Endometrial microvascular endothelial cells (primary cell): Measurements from ENCODE around the gene TFDP3. TPM values are rescaled to one million over a fixed set of nuclear protein-coding genes. Genes with fewer than 3 reads are reported as not detected.

Experiments used
- in situ Hi-C: cut with HindIII; loops from 2 replicates; pipeline ENCODE4 v1.10.0; 2017; ENCODE audit warnings: low sequenced_read_pairs, low pct_unique_long_range_greater_than_20kb; ENCODE audit errors: inconsistent ontology term
- total RNA-seq: library from RNA; depleted of rRNA; stranded (reverse); fragments of >200 nt; gene quantifications from one replicate; pipeline ENCODE4 v1.2.3, GENCODE V29; 2015; ENCODE audit errors: inconsistent ontology term

TFDP3 gene
- total RNA-seq = not detected

DNA sequence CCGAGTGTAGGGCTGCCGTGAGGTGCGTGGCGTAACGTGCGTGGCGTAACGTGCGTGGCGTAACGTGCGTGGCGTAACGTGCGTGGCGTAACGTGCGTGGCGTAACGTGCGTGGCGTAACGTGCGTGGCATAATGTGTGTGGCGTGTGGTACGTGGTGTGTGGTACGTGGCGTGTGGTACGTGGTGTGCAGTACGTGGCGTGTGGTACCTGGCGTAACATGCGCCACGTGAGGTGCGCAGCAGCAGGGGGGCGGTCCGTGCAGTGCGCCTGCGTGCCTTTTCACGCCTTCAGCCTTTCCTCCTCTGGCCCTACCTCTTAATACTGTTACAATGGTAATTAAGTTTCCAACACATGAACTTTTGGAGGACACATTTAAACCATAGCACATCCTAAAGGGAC lies at the start of gene TFDP3:
TSS of gene TFDP3 (minus strand) at position 26 of the 400 bp plus-strand sequence. CDS start 95 bp downstream, outside the sequence.
- in situ Hi-C loops = no loop called here

GRCh38 chrX:133267621-133268020 lies 49.5 kb upstream of the TFDP3 start:
- in situ Hi-C loops = no loop called here

DNA sequence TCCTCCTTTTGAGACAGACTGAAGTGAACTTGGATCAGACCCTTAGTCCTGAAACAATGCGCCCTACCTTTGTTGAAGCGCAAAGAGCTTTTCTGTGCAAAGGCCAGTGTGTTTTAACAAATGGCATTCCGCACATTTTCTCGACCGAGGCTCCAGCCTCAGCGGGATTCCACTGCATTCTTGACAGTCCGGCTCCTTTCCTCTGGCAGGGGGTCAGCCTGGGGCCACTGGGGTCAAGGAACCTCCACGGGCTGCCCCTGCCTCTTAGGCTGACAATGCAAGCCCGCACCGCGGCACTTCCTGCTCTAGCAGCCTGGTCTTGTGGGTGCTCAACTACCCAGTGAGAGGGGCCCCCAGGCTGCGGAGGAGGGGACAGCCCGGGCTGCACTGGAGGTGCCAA lies 47.2 kb upstream of the TFDP3 start:
- in situ Hi-C loops = no loop called here

DNA sequence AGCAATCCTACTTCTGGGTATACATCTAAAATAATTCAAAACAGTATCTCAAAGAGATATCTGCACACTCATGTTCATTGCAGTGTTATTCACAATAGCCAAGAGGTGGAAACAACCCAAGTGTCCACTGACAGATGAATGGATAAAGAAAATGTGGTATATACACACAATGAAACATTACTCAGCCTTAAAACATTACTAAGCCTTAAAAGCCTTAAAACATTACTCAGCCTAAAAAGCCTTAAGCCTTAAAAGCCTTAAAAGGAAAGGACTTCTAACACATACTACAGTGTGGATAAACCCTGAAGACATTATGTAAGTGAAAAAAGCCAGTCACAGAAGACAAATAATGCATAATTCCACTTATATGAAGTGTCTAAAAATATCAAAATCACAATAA lies 40.3 kb upstream of the TFDP3 start:
- in situ Hi-C loops = no loop called here

DNA sequence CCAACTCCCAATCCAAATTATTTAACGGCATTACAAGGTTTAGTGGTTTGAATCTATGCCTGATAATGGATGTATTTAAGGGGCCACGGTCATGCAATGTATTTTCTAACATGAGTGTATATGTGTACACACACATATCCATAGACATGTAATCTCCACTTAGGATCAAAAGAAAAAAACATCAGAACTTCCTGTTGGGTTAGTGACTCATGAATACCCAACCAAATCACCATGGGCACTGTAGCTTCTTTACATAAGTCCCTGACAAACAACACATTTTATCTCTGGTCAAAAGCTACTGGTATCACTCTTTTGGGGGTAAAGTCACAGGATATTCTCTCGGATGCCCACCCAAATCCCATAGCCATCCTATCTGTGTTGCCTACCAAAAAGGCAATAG lies 36.5 kb upstream of the TFDP3 start:
- in situ Hi-C loops = no loop called here

GRCh38 chrX:133251204-133251603 lies 33.0 kb upstream of the TFDP3 start:
- in situ Hi-C loops = no loop called here

DNA sequence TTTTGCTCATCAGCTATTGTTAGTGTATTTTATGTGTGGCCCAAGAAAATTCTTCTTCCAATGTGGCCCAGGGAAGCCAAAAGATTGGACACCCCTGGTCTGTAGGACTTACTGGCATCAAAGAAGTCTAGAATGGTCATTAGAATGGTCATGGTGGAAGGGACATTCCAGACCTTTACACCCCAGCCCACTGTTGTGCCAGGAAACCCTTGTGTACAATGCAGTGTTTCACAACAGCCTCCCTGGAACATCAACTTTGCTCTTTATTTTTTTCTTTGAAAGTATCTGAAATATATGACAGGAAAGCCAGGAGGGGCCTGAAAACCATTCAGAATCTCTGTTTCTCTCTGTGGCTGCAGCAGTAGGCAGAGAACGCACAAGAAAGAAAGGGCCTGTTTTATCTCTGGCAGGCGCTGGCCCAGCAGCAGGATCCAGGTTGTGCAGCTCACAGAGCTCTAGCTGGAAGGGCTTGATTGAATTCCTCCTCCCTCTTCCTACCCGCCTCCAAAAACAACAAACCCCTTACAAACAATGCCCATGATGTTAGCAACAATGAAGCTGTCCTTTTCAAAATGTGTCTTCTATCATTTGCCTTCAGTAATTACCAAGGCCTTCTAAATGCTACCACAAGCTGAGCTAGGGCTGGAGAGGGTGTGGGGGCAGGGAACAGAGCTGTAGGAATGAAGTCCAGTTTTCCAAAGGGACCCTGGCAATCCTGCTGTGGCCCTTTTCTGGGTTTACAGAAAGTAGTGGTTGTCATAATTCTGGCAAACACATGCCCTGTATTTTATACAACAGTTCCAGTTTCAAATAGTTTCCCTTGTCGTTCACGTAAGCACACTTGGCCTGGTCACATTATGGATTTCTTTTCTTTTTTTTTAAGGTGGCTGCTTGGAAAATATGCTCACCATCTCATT lies 32.3 kb upstream of the TFDP3 start:
- in situ Hi-C loops = no loop called here

GRCh38 chrX:133249266-133250058 lies 31.3 kb upstream of the TFDP3 start:
- in situ Hi-C loops = no loop called here

DNA sequence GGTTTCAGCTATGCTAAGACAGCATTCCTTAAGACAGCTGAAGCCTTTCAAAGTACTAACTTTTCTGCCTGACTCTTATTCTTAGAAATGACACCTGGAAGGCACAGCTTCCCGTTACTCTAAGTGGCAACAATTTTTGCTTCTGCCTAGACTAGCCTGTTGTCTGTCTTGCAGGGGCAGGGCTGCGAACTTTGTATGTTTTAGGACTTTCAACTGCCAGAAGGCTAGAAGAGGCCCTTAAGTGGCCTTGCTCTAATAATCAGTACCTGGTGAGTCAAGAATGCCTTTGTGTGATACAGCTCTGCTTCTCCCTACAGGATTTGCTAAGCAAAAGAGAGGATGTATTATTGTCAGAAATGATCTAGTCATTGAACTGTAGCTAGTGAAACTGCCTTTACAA lies 30.0 kb upstream of the TFDP3 start:
- in situ Hi-C loops = no loop called here

DNA sequence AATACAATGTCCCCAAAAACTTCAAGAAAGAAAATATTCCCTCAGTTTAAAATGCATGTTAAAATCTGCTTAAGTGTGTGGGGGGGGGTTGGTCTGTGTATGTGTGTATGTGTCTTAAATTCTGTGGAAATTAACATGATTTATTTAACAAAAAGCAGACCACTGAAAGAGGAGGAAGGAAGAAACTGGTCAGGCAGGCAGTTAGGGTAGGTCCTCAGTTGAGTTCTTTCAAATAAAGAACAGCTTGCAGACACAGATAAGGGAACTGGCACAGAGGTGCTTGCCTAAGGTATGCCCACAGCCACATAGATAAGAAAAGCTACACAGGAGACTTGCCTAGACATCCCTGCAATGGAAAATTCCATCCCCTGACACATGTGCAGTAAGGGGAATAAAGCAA lies 28.8 kb upstream of the TFDP3 start:
- in situ Hi-C loops = no loop called here

DNA sequence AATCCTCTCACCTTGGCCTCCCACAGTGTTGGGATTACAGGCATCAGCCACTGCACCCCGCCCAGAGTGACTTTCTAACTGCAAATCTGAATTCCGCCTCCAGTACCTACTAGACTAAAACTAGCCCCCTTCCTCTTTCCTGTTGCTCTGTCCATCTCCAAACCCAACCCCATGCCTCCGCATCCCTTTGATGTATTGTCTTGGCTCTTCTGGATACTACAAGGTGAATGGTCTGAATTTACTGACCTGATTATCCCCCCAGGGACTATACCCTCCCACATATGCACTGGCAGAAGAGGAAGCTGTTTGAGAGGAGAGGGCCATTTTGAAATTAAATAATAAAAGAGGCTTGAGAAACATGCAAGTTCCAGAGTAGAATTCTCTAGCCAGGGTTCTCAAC lies 17.7 kb upstream of the TFDP3 start:
- in situ Hi-C loops = no loop called here

DNA sequence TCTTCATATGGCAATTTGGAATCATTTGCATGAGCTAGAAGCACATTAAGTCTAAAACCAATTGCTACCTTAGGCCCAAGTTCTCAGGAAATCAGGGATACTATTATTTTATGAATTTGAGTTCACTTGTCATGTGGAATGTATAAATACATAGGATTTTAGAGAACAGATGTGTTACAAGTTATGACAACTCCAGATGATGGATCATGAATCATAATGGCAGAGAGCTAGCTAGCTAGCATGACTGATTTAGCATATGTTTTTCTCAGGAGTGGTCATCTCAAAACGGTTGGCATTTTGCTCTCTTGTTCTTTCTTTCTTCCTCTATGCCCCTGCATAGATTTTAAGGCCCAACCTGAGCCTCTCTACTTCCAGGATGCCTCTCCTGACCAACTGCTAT lies 14.2 kb upstream of the TFDP3 start:
- in situ Hi-C loops = no loop called here

GRCh38 chrX:133229361-133229760 lies 11.2 kb upstream of the TFDP3 start:
- in situ Hi-C loops = no loop called here

DNA sequence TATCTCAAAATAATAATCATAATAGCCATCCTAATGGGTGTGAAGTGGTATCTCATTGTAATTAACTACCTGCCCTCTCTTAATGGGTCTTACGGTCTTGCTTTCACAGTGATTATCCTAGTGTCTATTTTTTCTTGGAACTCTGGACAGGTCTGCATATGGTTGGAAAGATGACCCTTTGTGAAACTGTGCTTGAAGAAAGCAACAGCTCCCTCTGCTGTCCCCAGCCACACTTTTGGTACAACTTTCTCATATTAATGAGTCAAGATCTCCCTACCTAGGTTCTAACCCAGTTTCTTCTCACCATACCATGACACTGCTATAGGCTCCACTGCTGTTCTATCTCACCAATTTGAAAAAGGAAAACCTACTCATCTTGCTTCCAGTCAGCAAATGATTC lies 2.4 kb downstream of the TFDP3 start:
- in situ Hi-C loops = no loop called here

DNA sequence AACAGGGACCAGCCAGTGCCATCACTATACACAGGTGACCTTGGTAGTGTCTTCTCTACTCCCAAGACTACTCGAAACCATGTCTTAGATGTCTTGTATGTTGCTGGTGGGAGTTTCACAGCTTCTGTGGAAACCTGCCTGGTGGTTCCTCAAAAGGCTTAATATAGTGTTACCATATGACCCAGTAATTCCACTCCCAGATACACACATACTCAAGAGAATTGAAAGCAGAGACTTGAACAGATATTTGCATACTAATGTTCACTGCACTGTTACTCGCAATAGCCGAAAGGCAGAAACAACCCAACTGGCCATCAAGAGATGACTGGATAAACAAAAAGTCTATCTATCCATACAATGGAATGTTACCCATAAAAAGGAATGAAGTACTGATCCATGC lies 3.1 kb downstream of the TFDP3 start:
- in situ Hi-C loops = no loop called here

GRCh38 chrX:133214301-133214700 lies 3.9 kb downstream of the TFDP3 start:
- in situ Hi-C loops = no loop called here

DNA sequence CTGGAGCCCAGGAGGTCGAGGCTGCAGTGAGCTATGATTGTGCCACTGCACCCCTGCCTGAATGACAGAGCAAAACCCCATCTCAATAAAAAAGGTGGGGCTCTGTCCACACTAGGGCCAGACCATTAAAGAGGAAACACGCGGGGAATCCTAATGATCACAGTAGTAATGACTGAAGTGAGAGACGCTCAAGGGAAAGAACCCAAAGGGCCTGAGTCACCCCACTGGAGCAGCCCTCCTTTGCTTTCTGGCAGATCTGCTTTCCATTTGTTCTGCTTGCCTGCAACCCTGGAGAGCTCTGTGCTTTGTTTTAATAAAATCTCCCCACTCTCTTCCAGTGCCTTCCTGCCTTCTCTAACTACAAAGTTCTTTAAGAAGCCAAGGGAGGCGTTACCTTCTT lies 5.0 kb downstream of the TFDP3 start:
- in situ Hi-C loops = no loop called here

- in situ Hi-C loops = no loop called here
Measured at GRCh38 chrX:133207751-133208150, 10.4 kb downstream of the TFDP3 start.

GRCh38 chrX:133191739-133192039 lies 26.5 kb downstream of the TFDP3 start:
- in situ Hi-C loops = no loop called here
